Measurements from ENCODE around the gene LHPP.
A peak's percentile ranks its signal among the peaks of the same experiment; 100 is the strongest.

LHPP gene

DNA sequence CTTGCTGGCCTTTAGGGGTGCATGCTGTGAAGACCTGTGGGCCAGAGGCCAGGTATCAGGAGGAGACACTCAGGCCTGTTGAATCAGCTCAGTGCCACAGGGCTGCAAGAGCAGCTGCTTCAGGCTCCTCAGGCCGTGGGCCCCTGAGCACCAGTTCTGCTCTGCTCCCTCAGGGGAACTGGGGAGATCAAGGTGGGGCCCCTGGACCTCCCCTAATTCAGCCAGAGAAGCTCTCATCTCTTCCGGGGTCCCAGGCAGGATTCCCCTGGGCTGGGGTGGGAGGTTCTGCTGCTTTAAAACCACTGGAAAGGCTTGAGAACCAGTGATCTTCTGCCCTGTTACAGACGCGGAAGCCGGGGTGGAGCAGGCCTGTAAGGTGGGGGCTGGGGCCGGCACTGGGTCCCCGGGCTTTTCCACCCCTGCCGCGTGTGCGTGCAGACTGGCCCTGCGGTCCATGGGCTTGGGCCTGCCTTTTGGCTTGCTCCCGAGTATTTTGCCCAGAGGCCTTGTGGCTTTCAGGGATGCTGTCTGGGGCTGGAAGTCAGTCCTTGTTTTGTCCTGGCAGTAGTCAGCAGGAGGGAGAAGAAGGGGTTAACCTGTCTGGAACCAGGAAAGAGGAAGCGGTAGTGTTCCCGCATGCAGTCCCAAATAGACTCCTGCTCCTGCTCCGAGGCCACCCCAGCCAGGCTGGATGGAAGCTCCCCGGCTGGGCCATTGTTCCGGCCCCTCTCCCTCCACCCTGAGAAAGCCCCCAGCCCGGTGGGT, 74.3 kb downstream of the LHPP start:
- TF ChIP-seq, protein P1, sequence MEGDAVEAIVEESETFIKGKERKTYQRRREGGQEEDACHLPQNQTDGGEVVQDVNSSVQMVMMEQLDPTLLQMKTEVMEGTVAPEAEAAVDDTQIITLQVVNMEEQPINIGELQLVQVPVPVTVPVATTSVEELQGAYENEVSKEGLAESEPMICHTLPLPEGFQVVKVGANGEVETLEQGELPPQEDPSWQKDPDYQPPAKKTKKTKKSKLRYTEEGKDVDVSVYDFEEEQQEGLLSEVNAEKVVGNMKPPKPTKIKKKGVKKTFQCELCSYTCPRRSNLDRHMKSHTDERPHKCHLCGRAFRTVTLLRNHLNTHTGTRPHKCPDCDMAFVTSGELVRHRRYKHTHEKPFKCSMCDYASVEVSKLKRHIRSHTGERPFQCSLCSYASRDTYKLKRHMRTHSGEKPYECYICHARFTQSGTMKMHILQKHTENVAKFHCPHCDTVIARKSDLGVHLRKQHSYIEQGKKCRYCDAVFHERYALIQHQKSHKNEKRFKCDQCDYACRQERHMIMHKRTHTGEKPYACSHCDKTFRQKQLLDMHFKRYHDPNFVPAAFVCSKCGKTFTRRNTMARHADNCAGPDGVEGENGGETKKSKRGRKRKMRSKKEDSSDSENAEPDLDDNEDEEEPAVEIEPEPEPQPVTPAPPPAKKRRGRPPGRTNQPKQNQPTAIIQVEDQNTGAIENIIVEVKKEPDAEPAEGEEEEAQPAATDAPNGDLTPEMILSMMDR (IDR thresholded peaks at IDR 0.05; ENCODE audit: low read depth, low read length) = no peak
- DNase-seq (ENCODE audit: extremely low read depth, low read depth) = no peak

DNA sequence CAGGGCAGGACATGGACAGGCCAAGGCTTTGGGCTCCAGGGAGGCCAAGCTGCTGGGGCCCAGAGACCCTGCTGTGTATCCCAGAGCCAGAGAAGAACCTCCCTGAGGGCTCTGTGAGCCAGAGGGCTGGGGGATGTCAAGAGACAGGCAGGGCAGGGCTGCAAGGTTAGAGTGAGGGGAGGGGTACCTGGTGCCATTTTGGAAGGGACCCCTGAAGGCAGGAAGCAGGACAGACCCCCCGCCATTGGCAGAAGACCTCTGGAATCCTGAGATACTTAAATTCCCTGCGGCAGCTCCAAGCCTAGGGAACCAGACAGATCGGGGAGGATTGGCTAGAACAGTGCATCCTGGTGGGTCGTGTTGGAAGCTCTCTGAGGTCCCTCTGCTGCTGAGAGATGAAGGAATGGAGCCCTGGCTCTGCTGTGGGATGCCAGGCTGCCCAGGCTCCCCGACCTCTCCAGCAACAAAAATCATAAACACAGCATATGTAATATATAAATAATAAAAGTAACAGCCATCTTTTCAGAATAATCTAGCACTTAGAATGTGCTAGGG, 75.0 kb downstream of the LHPP start:
- no peak for DNase-seq (ENCODE audit: extremely low read depth, low read depth)
- TF ChIP-seq, protein P1 (IDR thresholded peaks at IDR 0.05; ENCODE audit: low read depth, low read length) = no peak

DNA sequence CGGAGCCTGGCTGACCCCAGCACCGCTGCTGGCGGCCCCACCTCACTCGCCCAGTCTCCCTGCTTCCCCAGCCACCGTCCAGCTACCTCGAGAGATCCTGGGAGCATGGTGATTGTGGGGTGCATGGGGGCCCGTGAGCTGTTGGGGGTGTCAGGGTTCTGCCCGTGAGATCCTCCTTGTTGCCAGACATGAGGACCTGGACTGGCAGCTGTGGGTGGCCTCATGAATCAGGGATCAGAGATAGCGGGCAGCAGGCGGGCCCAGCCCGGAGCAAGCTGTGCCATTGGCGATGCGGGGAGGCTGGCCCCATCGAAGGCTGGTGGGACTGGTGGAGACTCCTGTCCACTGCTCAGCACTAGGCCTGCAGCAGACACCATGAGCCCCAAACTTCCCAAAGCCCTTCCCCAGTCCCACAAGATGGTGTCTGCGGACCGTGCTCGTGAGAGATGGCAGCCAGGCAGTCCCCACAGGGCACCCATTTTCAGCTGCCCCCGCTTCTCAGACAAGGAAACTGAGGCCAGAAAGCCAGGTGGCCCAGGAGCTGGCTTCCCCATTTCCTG, 75.6 kb downstream of the LHPP start:
- DNase-seq (ENCODE audit: extremely low read depth, low read depth) = no peak
- TF ChIP-seq, protein P1 (IDR thresholded peaks at IDR 0.05; ENCODE audit: low read depth, low read length) = no peak

DNA sequence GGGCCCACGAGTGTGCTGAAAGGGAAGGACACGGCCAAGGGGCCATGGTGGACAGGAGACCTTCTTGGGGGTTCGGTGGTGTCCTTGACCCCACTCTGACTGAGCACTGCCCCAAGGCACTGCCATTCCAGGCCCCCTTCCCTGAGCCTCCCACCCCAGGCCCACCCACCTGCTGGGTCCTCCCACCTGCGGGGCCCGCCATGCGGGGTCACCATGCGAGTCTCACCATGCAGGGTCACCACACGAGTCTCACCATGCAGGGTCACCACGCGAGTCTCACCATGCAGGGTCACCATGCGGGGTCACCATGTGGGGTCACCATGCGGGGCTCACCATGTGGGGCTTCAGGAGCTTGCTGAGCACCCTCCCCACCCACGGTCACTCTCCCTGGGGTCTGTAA, 76.3 kb downstream of the LHPP start:
- no peak for DNase-seq (ENCODE audit: extremely low read depth, low read depth)
- TF ChIP-seq, protein P1 (IDR thresholded peaks at IDR 0.05; ENCODE audit: low read depth, low read length) = no peak

DNA sequence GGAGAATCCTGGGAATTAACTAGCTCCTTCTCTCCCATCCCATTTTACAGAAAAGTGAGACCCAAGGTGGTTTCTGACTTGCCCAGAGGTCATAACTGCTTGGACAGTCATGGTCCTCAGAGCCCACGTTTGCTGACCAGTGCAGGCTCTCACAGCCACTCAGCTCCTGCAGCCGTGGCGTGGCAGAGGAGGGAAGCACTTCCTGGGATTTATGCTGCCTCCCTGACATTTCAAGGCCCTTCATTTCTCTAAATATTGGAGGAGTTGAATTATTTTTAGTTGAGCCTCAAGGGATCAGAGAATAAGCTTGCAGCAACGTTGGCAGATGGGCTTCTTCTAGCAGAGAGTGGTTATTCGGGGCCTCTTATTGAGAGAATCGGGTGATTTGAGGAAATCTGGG, 77.1 kb downstream of the LHPP start:
- TF ChIP-seq, protein P1 (IDR thresholded peaks at IDR 0.05; ENCODE audit: low read depth, low read length) = no peak

DNA sequence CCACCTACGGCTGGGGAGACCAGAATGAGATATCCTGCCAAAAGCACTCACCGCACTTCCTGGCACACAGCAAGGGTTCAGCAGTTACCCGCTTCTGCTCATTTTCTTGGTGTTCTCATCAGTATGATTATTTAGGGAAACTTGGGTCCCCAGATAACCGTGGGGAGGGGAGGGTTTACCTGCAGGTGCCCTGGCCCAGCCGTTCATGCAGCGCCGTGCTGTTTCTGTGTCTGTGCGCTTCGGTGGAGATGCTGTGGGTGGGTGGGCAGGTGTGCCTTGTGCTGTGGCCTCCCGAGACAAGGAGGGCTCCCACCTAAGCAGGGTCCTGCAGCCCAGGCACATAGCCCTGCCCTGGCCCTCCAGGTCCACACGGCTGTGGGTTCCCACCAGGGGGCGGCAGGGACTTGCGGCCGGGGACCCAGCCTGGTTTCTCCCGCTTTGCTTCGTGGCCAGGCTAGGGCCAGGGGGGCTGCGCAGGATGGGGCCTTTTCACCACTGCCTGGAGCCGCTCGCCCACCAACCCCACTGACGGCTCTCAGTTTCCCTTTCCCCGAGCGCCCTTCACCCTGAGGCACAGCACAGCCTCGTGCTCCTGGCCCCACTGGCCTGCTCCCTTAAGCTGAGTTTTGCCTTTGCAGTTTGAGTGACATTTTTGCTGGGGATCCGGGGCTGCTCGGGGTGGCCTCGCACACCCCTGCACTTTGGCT, 78.5 kb downstream of the LHPP start:
- DNase-seq (ENCODE audit: extremely low read depth, low read depth) = no peak

More for the DNA sequence above, 77.1 kb downstream of the LHPP start:
- DNase-seq (ENCODE audit: extremely low read depth, low read depth) = no peak

More for the DNA sequence above, 78.5 kb downstream of the LHPP start:
- TF ChIP-seq, protein P1 (IDR thresholded peaks at IDR 0.05; ENCODE audit: low read depth, low read length) = peak; percentile 76
